ENCODE measurements around the gene LAMA3. TPM values are rescaled to one million over a fixed set of nuclear protein-coding genes. Genes with fewer than 3 reads are reported as not detected.

Gene LAMA3
- total and polyA plus RNA-seq, 2 donors (not counting 3 experiments of a cell fraction or from before 2014, with no cell fraction given) = 2.6 to 12.3 TPM

DNA sequence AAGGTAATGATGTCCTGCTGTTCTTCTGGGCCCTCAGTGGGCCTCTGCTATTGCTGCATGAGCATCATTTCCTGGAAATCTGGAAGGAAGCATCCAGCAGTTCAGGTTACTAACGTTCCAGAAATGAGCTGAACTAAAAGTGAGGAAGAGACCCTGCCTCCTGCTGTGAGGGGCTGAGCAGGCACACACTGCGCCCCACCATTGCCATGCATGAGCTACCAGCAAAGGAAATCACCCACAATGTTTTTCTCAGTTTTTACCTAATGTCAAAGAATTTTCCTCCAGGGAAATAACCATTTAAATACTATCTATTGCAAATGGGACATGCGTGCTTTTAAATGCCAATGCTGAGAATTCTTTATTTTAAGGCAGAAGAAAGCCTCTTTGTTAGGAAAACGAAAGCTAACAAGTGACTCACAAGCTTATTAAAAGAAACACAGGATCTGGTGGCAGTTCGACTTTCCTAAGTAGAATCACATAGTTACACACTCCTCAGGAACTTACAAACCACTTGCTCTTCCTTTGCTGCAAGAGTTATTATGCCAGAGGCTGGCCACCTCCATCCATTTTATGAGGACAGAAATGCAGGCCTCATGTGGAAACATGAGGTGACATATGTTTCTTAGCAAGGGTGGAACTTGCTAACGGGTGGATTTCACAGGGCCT, 172.7 kb downstream of the LAMA3 start:
- H3K27ac ChIP-seq (ENCODE audit: insufficient read depth, low read depth, low read length) = peak overlapping the region; percentile 29
- POLR2A ChIA-PET = no interaction called here

DNA sequence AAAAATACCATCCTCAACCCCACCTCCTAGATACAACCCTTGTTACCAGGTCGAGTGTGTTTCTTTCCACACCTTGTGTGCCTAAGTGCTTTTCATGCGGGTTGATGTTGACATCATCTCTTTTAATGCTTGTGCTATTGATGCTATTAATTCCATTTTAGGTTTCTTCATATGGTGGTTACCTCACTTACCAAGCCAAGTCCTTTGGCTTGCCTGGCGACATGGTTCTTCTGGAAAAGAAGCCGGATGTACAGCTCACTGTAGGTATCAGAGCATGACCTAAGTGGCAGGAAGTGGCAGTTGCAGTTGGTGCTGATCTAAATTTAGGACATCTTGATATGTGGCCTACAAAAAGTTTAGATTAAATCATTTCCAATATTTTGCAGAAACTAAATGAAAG, 175.4 kb downstream of the LAMA3 start:
- CTCF ChIA-PET = interaction anchor here (4.0 kb wide), 1 partner anchor 54 kb away, joined by 25 read pairs; no protein-coding TSS in a partner anchor

More for the DNA sequence above, 172.7 kb downstream of the LAMA3 start:
- Histone ChIP-seq H3K36me3 (ENCODE audit: control insufficient read depth in 2 of 2, extremely low read depth in 1 of 2, insufficient read depth in 2 of 2, low read length in 2 of 2) (no peaks in the 10 kb centered on the region), H3K4me3 (replicated peaks in 1 of 3; ENCODE audit: insufficient read depth in 1 of 3, low read depth in 1 of 3, low read length in 3 of 3) (no peak overlapping the region), H3K79me2 (ENCODE audit: control insufficient read depth, insufficient read depth, low read length) (no peaks in the 10 kb centered on the region), H3K4me2 (ENCODE audit: insufficient read depth, low read length) (no peak overlapping the region), H2AFZ (ENCODE audit: low read depth, low read length) (peak overlapping the region; percentile 24), H3K9ac (replicated peaks; ENCODE audit: extremely low read depth, insufficient read depth, low read length) (no peak overlapping the region), H3K27me3 (ENCODE audit: control insufficient read depth in 2 of 2, insufficient read depth in 2 of 2, low read length in 2 of 2) (no peaks in the 10 kb centered on the region), H3K9me3 (replicated peaks; ENCODE audit: control insufficient read depth, insufficient read depth, low read length) (no peaks in the 10 kb centered on the region), H3K4me1 (ENCODE audit: control insufficient read depth, extremely low read depth, insufficient read depth, low read length) (peaks cover 9% of the 10 kb centered on the region), H3K9me1 (replicated peaks; ENCODE audit: control insufficient read depth, extremely low read depth, insufficient read depth, low read length) (no peaks in the 10 kb centered on the region), H4K20me1 (replicated peaks; ENCODE audit: control insufficient read depth, extremely low read depth, insufficient read depth, low read length) (no peaks in the 10 kb centered on the region)
- peak; percentile 27 for TF ChIP-seq JUN (IDR thresholded peaks at IDR 0.05; ENCODE audit: borderline replicate concordance, insufficient read depth, insufficient read length, low read depth)
- TF ChIP-seq, protein P1, sequence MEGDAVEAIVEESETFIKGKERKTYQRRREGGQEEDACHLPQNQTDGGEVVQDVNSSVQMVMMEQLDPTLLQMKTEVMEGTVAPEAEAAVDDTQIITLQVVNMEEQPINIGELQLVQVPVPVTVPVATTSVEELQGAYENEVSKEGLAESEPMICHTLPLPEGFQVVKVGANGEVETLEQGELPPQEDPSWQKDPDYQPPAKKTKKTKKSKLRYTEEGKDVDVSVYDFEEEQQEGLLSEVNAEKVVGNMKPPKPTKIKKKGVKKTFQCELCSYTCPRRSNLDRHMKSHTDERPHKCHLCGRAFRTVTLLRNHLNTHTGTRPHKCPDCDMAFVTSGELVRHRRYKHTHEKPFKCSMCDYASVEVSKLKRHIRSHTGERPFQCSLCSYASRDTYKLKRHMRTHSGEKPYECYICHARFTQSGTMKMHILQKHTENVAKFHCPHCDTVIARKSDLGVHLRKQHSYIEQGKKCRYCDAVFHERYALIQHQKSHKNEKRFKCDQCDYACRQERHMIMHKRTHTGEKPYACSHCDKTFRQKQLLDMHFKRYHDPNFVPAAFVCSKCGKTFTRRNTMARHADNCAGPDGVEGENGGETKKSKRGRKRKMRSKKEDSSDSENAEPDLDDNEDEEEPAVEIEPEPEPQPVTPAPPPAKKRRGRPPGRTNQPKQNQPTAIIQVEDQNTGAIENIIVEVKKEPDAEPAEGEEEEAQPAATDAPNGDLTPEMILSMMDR (IDR thresholded peaks at IDR 0.05; ENCODE audit: extremely low read depth in 1 of 2, insufficient read depth in 1 of 2, low read depth in 1 of 2, low read length in 2 of 2) = no peak
- intact Hi-C loops (cut with micrococcal nuclease) (no loop called here), dilution Hi-C loops (cut with MboI; ENCODE audit: extremely low pct_ligation_motif_present, low sequenced_read_pairs) (no loop called here)
- FAIRE-seq = peak; percentile 49
- CTCF ChIA-PET = interaction anchor here (0.7 to 4.0 kb wide), 8 partner anchors 8 to 159 kb away, joined by 3 to 25 read pairs (median 4); no protein-coding TSS in a partner anchor
- no TSS peak for BruUV-seq (replicated peaks)
- DNase-seq (ENCODE audit: low read depth, low spot score) = peak; percentile 59

More for the DNA sequence above, 175.4 kb downstream of the LAMA3 start:
- Histone ChIP-seq H2AFZ (ENCODE audit: low read depth, low read length) (no peak overlapping the region), H4K20me1 (replicated peaks; ENCODE audit: control insufficient read depth, extremely low read depth, insufficient read depth, low read length) (no peaks in the 10 kb centered on the region), H3K4me1 (ENCODE audit: control insufficient read depth, extremely low read depth, insufficient read depth, low read length) (no peaks in the 10 kb centered on the region), H3K9me1 (replicated peaks; ENCODE audit: control insufficient read depth, extremely low read depth, insufficient read depth, low read length) (no peaks in the 10 kb centered on the region), H3K27ac (ENCODE audit: insufficient read depth, low read depth, low read length) (no peak overlapping the region), H3K4me2 (ENCODE audit: insufficient read depth, low read length) (no peak overlapping the region), H3K9ac (replicated peaks; ENCODE audit: extremely low read depth, insufficient read depth, low read length) (no peak overlapping the region), H3K36me3 (ENCODE audit: control insufficient read depth in 2 of 2, extremely low read depth in 1 of 2, insufficient read depth in 2 of 2, low read length in 2 of 2) (no peaks in the 10 kb centered on the region), H3K4me3 (replicated peaks in 1 of 3; ENCODE audit: insufficient read depth in 1 of 3, low read depth in 1 of 3, low read length in 3 of 3) (no peak overlapping the region), H3K9me3 (replicated peaks; ENCODE audit: control insufficient read depth, insufficient read depth, low read length) (no peaks in the 10 kb centered on the region), H3K27me3 (ENCODE audit: control insufficient read depth in 2 of 2, insufficient read depth in 2 of 2, low read length in 2 of 2) (no peaks in the 10 kb centered on the region), H3K79me2 (ENCODE audit: control insufficient read depth, insufficient read depth, low read length) (no peaks in the 10 kb centered on the region)
- POLR2A ChIA-PET = no interaction called here
- DNase-seq (ENCODE audit: low read depth, low spot score) = no peak
- intact Hi-C loops (cut with micrococcal nuclease) = no loop called here
- TF ChIP-seq, protein P2, sequence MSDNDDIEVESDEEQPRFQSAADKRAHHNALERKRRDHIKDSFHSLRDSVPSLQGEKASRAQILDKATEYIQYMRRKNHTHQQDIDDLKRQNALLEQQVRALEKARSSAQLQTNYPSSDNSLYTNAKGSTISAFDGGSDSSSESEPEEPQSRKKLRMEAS (IDR thresholded peaks at IDR 0.05; ENCODE audit: insufficient read depth, insufficient read length) = no peak
- TF ChIP-seq EZH2 (IDR thresholded peaks at IDR 0.05; ENCODE audit: borderline replicate concordance, low read depth, low read length, severe bottlenecking) = no peak
- TF ChIP-seq POLR2AphosphoS5 (IDR thresholded peaks at IDR 0.05; ENCODE audit: insufficient read depth, low read depth, low read length) = no peak
- TF ChIP-seq, protein P1 (IDR thresholded peaks at IDR 0.05; ENCODE audit: extremely low read depth in 1 of 2, insufficient read depth in 1 of 2, low read depth in 1 of 2, low read length in 2 of 2) = no peak
- no peak for TF ChIP-seq POLR2A (IDR thresholded peaks at IDR 0.05; ENCODE audit: low read depth, low read length)
- no peak for TF ChIP-seq GATA2 (IDR thresholded peaks at IDR 0.05; ENCODE audit: insufficient read depth, insufficient read length, low read depth, low read length)
- TF ChIP-seq MYC (IDR thresholded peaks at IDR 0.05; ENCODE audit: low read depth, low read length) = no peak
- TF ChIP-seq FOS (IDR thresholded peaks at IDR 0.05; ENCODE audit: borderline replicate concordance, insufficient read depth, low read length) = no peak
- TF ChIP-seq JUN (IDR thresholded peaks at IDR 0.05; ENCODE audit: borderline replicate concordance, insufficient read depth, insufficient read length, low read depth) = no peak
- BruUV-seq (replicated peaks) = no TSS peak
- dilution Hi-C loops (cut with MboI; ENCODE audit: extremely low pct_ligation_motif_present, low sequenced_read_pairs) = no loop called here
- FAIRE-seq = no peak

Data from endothelial cell of umbilical vein (primary cell).